GM18858 (cell line): Measurements from ENCODE around the gene METTL3.
A peak's percentile ranks its signal among the peaks of the same experiment; 100 is the strongest.
"Not testable (repeated sequence)": the region's sequence is repeated elsewhere in the genome, so short reads cannot be mapped to it uniquely, and the experiment has no call there.

Experiments
- ATAC-seq: cut with Tn5 transposase; IDR thresholded peaks from one replicate; pipeline ENCODE4 v1.9.1; 2021; ENCODE audit not compliant: unreplicated experiment

METTL3 gene

GRCh38 chr14:21510735-21511657 is at the start of gene METTL3:
Gene METTL3, minus strand, starts transcription at chr14:21511340. Its CDS starts 117 bp downstream, at chr14:21511223.
- peak; percentile 99 for ATAC-seq

DNA sequence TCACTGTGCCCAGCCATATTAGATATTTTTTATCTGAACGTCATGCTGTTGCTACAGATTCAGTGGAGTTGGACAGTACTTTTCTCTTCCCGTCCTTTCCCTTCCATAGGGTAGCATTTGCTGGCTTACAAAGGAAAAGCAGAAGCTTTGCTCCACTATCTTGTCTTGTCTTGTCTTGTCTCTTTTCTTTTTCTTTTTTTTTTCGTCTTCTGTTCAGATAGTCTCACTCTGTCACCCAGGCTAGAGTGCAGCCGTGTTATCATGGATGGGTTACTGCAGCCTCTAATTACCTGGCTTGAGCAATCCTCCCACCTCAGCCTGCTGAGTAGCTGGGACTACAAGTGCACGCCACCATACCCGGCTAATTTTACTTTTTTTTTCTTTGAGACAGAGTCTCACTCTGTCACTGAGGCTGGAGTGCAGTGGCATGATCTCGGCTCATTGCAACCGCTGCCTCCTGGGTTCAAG is 47.6 kb upstream of the METTL3 start:
- no peak for ATAC-seq

- ATAC-seq: no peak
Measured at GRCh38 chr14:21557084-21557901, 46.2 kb upstream of the METTL3 start.

GRCh38 chr14:21556378-21557083 is 45.4 kb upstream of the METTL3 start:
- ATAC-seq: no peak

GRCh38 chr14:21553266-21553665 is 42.1 kb upstream of the METTL3 start:
- no peak for ATAC-seq

GRCh38 chr14:21544588-21544987 is 33.4 kb upstream of the METTL3 start:
- not testable (repeated sequence) for ATAC-seq

DNA sequence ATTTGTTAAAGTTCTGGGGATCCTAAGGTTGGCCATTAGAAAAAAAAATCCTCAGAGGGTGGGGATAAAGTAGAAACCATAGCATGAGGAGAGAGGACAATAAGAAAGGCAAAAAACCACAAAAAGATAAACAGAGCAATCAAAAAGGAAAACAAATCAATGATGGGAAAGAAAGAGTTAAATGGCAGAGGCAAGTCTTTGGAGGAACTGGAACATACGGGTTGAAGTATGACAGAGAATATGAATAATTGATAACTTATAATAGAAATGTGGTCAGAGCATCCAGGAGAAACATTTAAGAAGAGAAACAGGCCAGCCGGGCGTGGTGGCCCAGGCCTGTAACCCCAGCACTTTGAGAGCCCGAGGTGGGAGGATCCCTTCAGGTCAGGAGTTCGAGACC is 32.8 kb upstream of the METTL3 start:
- no peak for ATAC-seq

DNA sequence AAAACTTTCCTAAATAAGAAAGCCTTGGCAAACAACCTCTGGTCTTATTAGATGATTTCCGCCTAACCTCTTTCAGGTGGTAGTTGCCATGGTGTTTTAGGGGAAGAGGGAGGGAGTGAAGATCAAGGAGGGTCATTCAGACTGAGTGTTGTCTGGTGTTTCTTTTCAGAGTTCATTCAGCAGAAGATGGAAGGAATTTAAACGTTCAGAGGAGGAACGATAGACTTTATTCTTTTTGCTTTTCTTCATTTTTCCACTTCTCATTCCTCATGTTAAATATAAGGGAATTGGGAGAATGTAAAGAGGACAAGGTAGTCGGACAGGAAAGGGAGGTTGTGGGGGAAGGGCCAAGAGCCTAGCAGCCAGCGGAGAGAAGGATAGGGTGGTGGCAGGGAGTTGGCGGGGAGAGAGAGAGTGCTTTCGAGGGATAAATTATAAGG is 32.4 kb upstream of the METTL3 start:
- ATAC-seq: no peak

DNA sequence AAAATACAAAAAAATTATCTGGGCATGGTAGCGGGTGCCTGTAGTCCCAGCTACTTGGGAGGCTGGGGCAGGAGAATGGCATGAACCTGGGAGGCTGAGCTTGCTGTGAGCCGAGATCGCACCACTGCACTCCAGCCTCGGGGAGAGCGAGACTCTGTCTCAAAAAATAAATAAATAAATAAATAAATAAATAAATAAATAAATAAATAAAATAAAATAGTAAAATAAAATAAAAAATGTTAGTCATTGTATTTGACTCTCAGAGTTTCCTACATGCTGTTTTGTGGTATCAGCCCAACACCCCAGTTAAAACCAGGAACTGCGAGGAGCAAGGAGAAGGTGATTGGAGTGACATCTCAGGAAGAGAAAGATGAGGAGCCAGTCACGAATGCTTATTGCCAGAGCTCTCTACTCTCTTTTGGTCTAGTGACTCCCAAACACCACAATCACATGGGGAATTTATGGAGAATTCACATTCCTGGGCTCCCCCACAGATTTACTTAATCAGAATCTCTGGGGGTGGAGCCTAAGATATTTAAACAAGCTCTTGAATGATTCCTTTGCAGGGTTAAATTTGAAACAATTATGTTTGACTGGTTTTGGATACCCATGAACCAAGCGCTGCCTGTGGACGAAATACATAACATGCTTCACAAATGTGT is 30.4 kb upstream of the METTL3 start:
- no peak for ATAC-seq

- ATAC-seq: no peak
Measured at GRCh38 chr14:21539189-21539940, 28.2 kb upstream of the METTL3 start.

GRCh38 chr14:21537090-21537424 is 25.9 kb upstream of the METTL3 start:
- no peak for ATAC-seq

DNA sequence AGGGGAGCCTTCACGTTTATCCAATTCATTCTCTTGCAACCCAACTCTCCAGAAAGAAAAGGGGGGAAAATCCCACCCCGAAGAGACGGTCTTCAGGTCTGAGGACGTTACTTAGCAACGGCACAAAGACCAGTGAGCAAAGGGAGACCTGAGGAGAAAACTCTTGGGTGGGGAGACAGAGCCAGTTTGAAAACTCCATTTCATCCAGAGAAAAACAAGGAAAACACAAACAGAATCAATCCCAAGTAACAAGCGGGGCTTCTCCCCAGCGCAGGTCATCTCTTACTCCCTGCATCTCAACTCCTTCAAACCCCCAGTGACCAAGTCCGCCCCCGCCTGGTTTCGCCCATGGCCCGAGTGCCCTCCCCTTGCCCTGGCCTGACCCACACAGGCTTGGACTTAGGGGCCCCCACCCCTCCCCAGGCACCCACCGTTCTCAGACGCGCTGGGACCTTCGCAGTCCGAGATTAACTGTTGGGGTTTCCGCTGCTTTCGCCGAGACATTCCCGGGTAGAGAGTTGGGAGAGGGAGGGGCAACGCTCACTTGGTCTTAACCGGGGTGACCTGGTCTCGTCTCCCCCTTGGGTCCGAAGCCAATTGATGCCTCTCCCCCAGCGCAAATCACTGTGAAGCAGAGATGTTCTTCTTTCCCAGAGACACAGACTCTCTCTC is 25.4 kb upstream of the METTL3 start:
- no peak for ATAC-seq

GRCh38 chr14:21535545-21536417 is 24.6 kb upstream of the METTL3 start:
- no peak for ATAC-seq

GRCh38 chr14:21534576-21534975 is 23.4 kb upstream of the METTL3 start:
- no peak for ATAC-seq

- ATAC-seq: no peak
Measured at GRCh38 chr14:21533294-21533693, 22.2 kb upstream of the METTL3 start.

DNA sequence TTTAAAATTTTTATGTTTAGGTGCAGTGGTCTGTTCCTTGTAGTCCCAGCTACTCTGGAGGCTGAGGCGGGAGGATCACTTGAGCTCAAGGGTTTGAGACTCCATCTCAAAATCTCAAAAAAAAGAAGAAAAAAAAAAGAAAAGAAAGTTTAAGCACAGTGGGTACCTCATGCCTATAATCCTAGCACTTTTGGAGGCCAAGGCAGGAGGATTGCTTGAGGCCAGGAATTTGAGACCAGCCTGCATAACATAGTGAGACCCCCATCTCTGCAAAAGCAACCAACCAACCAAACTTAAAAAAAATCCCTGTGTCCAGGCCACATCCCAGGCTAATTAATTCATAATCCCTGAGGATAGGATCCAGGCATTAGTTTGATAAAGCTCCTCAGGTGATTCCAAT is 18.4 kb upstream of the METTL3 start:
- no peak for ATAC-seq

- ATAC-seq: no peak
Measured at GRCh38 chr14:21528381-21529348, 17.5 kb upstream of the METTL3 start.
